SJSA1 (cell line): Measurements from ENCODE around the gene OR7D2. TPM values are rescaled to one million over a fixed set of nuclear protein-coding genes. Genes with fewer than 3 reads are reported as not detected.

Experiments
- DNase-seq, 2 experiments: peaks; one replicate each; pipeline ENCODE4 v3.0.0-alpha.2; 2015 to 2020; ENCODE audit warnings: low spot score in 2 of 2, low read depth in 1 of 2
- H3K27ac ChIP-seq: fragments of 250-450 bp; sonication (Bioruptor Pico); 2 replicates; pipeline ENCODE4 v1.5.1; 2020; ENCODE audit warnings: mild to moderate bottlenecking, moderate library complexity
- H3K27me3 ChIP-seq: fragments of 250-450 bp; sonication (Bioruptor Pico); replicated peaks from 2 replicates; pipeline ENCODE4 v1.5.1; 2020; ENCODE audit warnings: mild to moderate bottlenecking, moderate library complexity
- H3K36me3 ChIP-seq: fragments of 250-450 bp; sonication (Bioruptor Pico); 2 replicates; pipeline ENCODE4 v1.5.1; 2020; ENCODE audit warnings: mild to moderate bottlenecking
- H3K4me1 ChIP-seq: fragments of 250-450 bp; sonication (Bioruptor Pico); replicated peaks from 2 replicates; pipeline ENCODE4 v1.6.1; 2021; ENCODE audit warnings: mild to moderate bottlenecking
- H3K4me3 ChIP-seq: fragments of 250-450 bp; sonication (Bioruptor Pico); 2 replicates; pipeline ENCODE4 v1.5.1; 2020; ENCODE audit warnings: mild to moderate bottlenecking
- H3K9me3 ChIP-seq: fragments of 250-450 bp; sonication (Bioruptor Pico); replicated peaks from 2 replicates; pipeline ENCODE4 v1.5.1; 2020; ENCODE audit warnings: mild to moderate bottlenecking
- total RNA-seq: library from RNA; depleted of rRNA; stranded (reverse); fragments of >200 nt; shearing (Covaris generic); gene quantifications from 2 replicates; pipeline ENCODE4 v1.2.3, GENCODE V29; 2014; rRNA removed

OR7D2 gene
- total RNA-seq = 0.03 TPM in 1 of 2 replicates, not detected in the other

DNA sequence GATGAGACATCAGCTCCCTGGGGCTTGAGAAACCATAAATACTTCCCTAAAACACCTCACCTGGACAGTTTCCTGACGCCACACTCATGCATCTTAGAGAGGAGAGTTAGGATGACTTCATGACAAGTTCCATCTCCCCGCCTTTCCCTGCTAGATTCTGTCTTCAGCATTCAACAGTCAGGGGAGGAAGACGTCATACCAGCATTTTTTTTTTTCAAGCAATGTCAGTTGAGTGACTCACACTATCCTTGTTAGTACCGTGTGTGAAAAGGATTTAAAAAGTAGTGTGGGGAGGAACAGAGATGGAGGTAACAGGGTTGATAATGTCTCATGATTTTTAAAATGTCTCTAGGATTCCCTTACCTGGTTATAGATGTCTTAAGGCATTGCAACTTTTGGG, at the start of gene OR7D2:
Gene OR7D2, plus strand, starts transcription at position 79 of the 400 bp plus-strand sequence. CDS start 6,803 bp downstream, outside the sequence.
- peaks cover 5% of the 10 kb centered on the region for H3K9me3 ChIP-seq
- DNase-seq = no peak

GRCh38 chr19:9130965-9131364, 47.8 kb upstream of the OR7D2 start:
- Histone ChIP-seq H3K27me3 (no peaks in the 10 kb centered on the region), H3K9me3 (no peaks in the 10 kb centered on the region), H3K4me3 (no peak overlapping the region), H3K4me1 (no peaks in the 10 kb centered on the region), H3K36me3 (no peaks in the 10 kb centered on the region), H3K27ac (no peak overlapping the region)
- no peak for DNase-seq

More for the DNA sequence above, at the start of gene OR7D2:
- Histone ChIP-seq H3K36me3 (no peaks in the 10 kb centered on the region), H3K4me3 (no peak within 1 kb of the TSS), H3K27me3 (no peaks in the 10 kb centered on the region), H3K27ac (no peak within 1 kb of the TSS), H3K4me1 (no peaks in the 10 kb centered on the region)

DNA sequence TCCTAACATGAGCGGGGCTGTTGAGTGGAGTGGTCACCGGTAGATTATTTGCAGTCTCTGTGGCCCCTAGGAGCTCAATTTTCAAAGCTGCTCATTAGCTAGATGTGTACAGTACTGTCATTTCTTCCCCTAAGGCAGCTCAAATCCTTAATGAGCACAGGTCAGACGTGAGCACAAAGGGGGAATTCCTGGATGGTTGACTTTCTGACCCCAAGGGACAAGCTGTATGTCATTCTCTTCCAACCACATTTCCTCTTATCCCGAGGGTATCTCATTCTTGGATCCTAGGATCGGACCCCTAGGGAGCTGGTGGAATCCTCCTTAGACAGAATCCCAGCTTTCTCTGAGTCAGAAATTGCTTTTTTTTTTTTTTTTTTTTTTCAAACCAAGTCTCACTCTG, 46.4 kb upstream of the OR7D2 start:
- no peaks in the 10 kb centered on the region for H3K9me3 ChIP-seq
- no peaks in the 10 kb centered on the region for H3K27me3 ChIP-seq
- H3K27ac ChIP-seq = no peak overlapping the region
- no peak overlapping the region for H3K4me3 ChIP-seq
- no peaks in the 10 kb centered on the region for H3K36me3 ChIP-seq
- H3K4me1 ChIP-seq = no peaks in the 10 kb centered on the region
- no peak for DNase-seq

DNA sequence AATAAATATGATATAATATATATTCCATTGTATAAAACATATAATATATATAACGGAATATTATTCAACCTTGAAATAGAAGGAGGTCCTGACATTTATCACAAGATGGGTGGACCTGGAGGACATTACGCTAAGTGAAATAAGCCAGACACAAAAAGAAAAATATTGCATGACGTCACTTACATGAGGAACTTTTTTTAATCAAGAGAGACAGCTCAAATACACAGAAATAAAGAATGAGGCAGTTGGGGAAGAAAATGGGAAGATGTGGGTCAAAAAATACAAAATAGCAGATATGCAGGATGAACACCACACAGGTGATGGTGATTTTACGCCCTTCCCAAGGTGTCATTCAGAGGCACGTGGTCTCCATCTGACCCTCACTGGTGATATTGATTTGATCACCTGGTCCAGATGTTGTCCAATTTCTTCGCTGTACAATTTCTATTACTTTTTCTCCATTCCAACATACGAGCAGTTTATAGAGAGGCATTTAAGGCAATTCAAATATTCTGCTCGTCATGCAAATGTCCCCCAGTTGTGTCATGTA, 39.1 kb upstream of the OR7D2 start:
- Histone ChIP-seq H3K27me3 (no peaks in the 10 kb centered on the region), H3K36me3 (peaks cover 23% of the 10 kb centered on the region), H3K4me3 (peak overlapping the region; percentile 79), H3K4me1 (0 out of 2 replicates have a peak, but pooled peaks cover 4% of the 10 kb centered on the region), H3K9me3 (peaks cover 8% of the 10 kb centered on the region), H3K27ac (no peak overlapping the region)
- DNase-seq = no peak

GRCh38 chr19:9140159-9140874, 38.5 kb upstream of the OR7D2 start, which contains the start of gene ZNF317:
Gene ZNF317, plus strand, starts transcription at chr19:9140397. Its CDS starts 15,620 bp downstream, at chr19:9156017.
- peak; percentile 86 to 92 for DNase-seq
- Histone ChIP-seq H3K36me3 (peaks cover 29% of the 10 kb centered on the region), H3K27ac (peak within 1 kb of the TSS; percentile 68), H3K4me3 (peak within 1 kb of the TSS; percentile 79), H3K27me3 (no peaks in the 10 kb centered on the region), H3K9me3 (peaks cover 14% of the 10 kb centered on the region), H3K4me1 (0 out of 2 replicates have a peak, but pooled peaks cover 4% of the 10 kb centered on the region)

- Histone ChIP-seq H3K27ac (no peak overlapping the region), H3K4me3 (no peak overlapping the region), H3K9me3 (peaks cover 40% of the 10 kb centered on the region), H3K36me3 (peaks cover 66% of the 10 kb centered on the region), H3K27me3 (no peaks in the 10 kb centered on the region), H3K4me1 (0 out of 2 replicates have a peak, but pooled peaks cover under 1% of the 10 kb centered on the region)
- no peak for DNase-seq
Measured at GRCh38 chr19:9144920-9145319, 33.9 kb upstream of the OR7D2 start.

DNA sequence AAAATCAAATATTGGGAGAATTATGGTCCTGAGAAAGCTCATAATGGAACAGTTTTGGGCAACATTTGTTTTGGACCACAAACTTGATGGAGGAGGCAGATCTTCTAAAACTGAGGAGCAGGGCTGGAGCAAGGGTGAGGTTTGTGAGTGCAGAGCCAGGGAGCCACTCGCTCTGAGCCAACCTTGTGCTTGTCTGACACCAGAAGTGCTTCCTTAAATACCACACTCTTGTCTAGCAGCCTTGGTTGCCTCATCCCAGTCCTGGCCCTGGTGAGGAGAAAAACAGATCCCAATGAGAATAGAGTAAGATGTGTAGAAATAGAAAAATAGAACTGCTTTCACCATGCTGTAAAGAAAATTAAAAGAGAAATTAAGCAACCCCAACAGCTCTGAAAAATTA, 31.9 kb upstream of the OR7D2 start:
- H3K36me3 ChIP-seq = peaks cover 62% of the 10 kb centered on the region
- peaks cover 41% of the 10 kb centered on the region for H3K9me3 ChIP-seq
- no peak overlapping the region for H3K4me3 ChIP-seq
- H3K4me1 ChIP-seq = no peaks in the 10 kb centered on the region
- no peaks in the 10 kb centered on the region for H3K27me3 ChIP-seq
- H3K27ac ChIP-seq = no peak overlapping the region
- DNase-seq = no peak

DNA sequence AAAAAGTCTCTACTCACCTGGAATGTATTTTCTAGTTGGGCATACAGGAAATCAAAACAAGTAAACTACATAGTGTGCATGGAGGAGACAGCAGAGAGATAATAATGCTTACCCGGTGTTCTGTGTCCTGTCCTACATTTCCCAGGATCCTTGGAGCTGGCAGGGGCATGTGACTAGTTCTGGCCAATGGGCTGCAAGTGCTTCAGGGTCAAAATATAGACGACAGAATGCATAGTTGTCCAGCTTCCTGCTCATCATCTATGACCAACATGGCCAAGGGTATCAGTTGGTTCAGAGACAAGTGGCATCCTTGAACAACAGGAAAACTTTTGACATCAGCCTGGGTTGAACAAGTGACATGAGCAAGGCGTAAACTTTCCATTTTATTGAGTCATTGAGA, 30.1 kb upstream of the OR7D2 start:
- DNase-seq = no peak
- Histone ChIP-seq H3K4me1 (no peaks in the 10 kb centered on the region), H3K27ac (no peak overlapping the region), H3K27me3 (no peaks in the 10 kb centered on the region), H3K4me3 (no peak overlapping the region), H3K9me3 (peaks cover 54% of the 10 kb centered on the region), H3K36me3 (peaks cover 71% of the 10 kb centered on the region)

GRCh38 chr19:9149997-9150396, 28.8 kb upstream of the OR7D2 start:
- peaks cover 75% of the 10 kb centered on the region for H3K36me3 ChIP-seq
- H3K4me1 ChIP-seq = no peaks in the 10 kb centered on the region
- H3K9me3 ChIP-seq = peaks cover 51% of the 10 kb centered on the region
- no peak for DNase-seq
- no peak overlapping the region for H3K27ac ChIP-seq
- no peaks in the 10 kb centered on the region for H3K27me3 ChIP-seq
- H3K4me3 ChIP-seq = no peak overlapping the region

DNA sequence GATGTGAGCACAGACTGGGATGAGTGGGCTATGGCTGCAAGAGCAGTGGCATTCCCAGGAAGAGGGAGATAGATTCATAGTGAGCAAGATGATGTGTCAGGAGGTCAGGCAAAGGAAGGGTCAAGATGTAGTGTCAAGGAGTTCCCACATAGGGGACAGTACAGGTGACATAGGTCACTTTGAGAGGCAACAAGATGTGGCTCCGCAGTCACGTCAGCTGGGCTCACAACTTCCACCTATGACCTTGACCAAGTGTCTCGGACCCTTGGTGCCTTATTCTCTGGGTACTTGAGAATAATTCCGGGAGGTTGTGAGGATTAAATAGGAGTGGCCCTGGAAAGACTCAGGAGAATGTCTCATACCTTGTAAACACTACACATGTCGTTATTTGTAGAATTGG, 28.1 kb upstream of the OR7D2 start:
- H3K27ac ChIP-seq = no peak overlapping the region
- peaks cover 72% of the 10 kb centered on the region for H3K36me3 ChIP-seq
- DNase-seq = no peak
- H3K27me3 ChIP-seq = no peaks in the 10 kb centered on the region
- peaks cover 46% of the 10 kb centered on the region for H3K9me3 ChIP-seq
- no peak overlapping the region for H3K4me3 ChIP-seq
- no peaks in the 10 kb centered on the region for H3K4me1 ChIP-seq

GRCh38 chr19:9151367-9151766, 27.4 kb upstream of the OR7D2 start:
- Histone ChIP-seq H3K27ac (no peak overlapping the region), H3K4me1 (no peaks in the 10 kb centered on the region), H3K36me3 (peaks cover 77% of the 10 kb centered on the region), H3K4me3 (no peak overlapping the region), H3K9me3 (peaks cover 47% of the 10 kb centered on the region), H3K27me3 (no peaks in the 10 kb centered on the region)
- DNase-seq = no peak

GRCh38 chr19:9155591-9155990, 23.2 kb upstream of the OR7D2 start:
- no peak for DNase-seq
- no peak overlapping the region for H3K27ac ChIP-seq
- H3K4me3 ChIP-seq = no peak overlapping the region
- peaks cover 86% of the 10 kb centered on the region for H3K36me3 ChIP-seq
- no peaks in the 10 kb centered on the region for H3K4me1 ChIP-seq
- no peaks in the 10 kb centered on the region for H3K27me3 ChIP-seq
- peaks cover 45% of the 10 kb centered on the region for H3K9me3 ChIP-seq

- Histone ChIP-seq H3K36me3 (peaks cover 89% of the 10 kb centered on the region), H3K4me3 (no peak overlapping the region), H3K27ac (no peak overlapping the region), H3K4me1 (no peaks in the 10 kb centered on the region), H3K27me3 (no peaks in the 10 kb centered on the region), H3K9me3 (peaks cover 50% of the 10 kb centered on the region)
- DNase-seq = no peak
Measured at GRCh38 chr19:9156304-9156703, 22.5 kb upstream of the OR7D2 start.

- Histone ChIP-seq H3K27ac (no peak overlapping the region), H3K9me3 (peaks cover 47% of the 10 kb centered on the region), H3K4me3 (no peak overlapping the region), H3K4me1 (no peaks in the 10 kb centered on the region), H3K36me3 (peaks cover 93% of the 10 kb centered on the region), H3K27me3 (no peaks in the 10 kb centered on the region)
- no peak for DNase-seq
Measured at GRCh38 chr19:9159891-9160290, 18.9 kb upstream of the OR7D2 start.
